NT2/D1 (cell line): Measurements from ENCODE around the gene CEP70.

Experiments
- DNase-seq: peaks from one replicate; pipeline ENCODE4 v3.0.0-alpha.2; 2011; ENCODE audit warnings: low read depth, low spot score
- H3K27me3 ChIP-seq: 2 replicates; pipeline ENCODE4 v1.6.0; 2011; ENCODE audit warnings: mild to moderate bottlenecking; ENCODE audit not compliant: insufficient read length, insufficient read depth
- H3K36me3 ChIP-seq: 2 replicates; pipeline ENCODE4 v1.6.1; 2011; ENCODE audit warnings: mild to moderate bottlenecking, low read length, mixed read lengths; ENCODE audit not compliant: insufficient read depth, insufficient read length
- H3K4me1 ChIP-seq: 2 replicates; pipeline ENCODE4 v1.5.1; 2011; ENCODE audit not compliant: insufficient read depth, insufficient read length
- H3K4me3 ChIP-seq: 2 replicates; pipeline ENCODE4 v1.5.1; 2011; ENCODE audit warnings: low read depth; ENCODE audit not compliant: insufficient read length
- H3K9ac ChIP-seq: 2 replicates; pipeline ENCODE4 v1.6.0; 2011; ENCODE audit warnings: low read depth; ENCODE audit not compliant: insufficient read length
- H3K9me3 ChIP-seq: 2 replicates; pipeline ENCODE4 v1.5.1; 2011; ENCODE audit warnings: mild to moderate bottlenecking, low read length; ENCODE audit not compliant: insufficient read depth
- SUZ12 ChIP-seq: IDR thresholded peaks from 2 replicates; pipeline ENCODE4 v1.6.1; 2011; ENCODE audit not compliant: insufficient read length, insufficient read depth; ENCODE audit errors: extremely low read depth
- YY1 ChIP-seq: IDR thresholded peaks from 2 replicates; pipeline ENCODE4 v1.6.1; 2011; ENCODE audit not compliant: insufficient read length, insufficient read depth
- ZNF274 ChIP-seq: IDR thresholded peaks from 2 replicates; pipeline ENCODE4 v1.6.1; 2011; ENCODE audit warnings: mild to moderate bottlenecking, low read depth, low read length

The CEP70 gene

DNA sequence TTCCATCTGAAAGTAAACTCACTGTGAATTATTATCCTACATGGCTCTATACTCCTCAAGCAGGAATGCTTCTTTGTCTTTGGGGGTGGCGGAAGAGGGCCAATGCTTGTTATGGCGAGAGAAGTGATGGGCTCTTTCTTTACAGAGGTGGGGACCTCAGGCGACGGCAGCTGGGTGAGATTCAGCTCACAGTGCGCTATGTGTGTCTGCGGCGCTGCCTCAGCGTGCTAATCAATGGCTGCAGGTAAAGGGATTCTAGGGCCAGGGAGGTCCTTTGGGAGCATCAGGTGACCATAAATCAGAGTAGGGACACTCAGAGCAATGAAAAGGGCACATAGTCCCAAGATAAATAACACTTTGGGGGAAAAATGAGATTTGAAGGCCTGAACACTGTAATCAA is 120.7 kb downstream of the CEP70 start:
- Histone ChIP-seq H3K9me3 (no peaks in the 10 kb centered on the region), H3K4me1 (no peaks in the 10 kb centered on the region), H3K9ac (no peak overlapping the region), H3K27me3 (no peaks in the 10 kb centered on the region), H3K4me3 (no peak overlapping the region), H3K36me3 (peaks cover 48% of the 10 kb centered on the region)
- no peak for DNase-seq
- TF ChIP-seq YY1 = no peak
- no peak for TF ChIP-seq ZNF274
- no peak for TF ChIP-seq SUZ12

DNA sequence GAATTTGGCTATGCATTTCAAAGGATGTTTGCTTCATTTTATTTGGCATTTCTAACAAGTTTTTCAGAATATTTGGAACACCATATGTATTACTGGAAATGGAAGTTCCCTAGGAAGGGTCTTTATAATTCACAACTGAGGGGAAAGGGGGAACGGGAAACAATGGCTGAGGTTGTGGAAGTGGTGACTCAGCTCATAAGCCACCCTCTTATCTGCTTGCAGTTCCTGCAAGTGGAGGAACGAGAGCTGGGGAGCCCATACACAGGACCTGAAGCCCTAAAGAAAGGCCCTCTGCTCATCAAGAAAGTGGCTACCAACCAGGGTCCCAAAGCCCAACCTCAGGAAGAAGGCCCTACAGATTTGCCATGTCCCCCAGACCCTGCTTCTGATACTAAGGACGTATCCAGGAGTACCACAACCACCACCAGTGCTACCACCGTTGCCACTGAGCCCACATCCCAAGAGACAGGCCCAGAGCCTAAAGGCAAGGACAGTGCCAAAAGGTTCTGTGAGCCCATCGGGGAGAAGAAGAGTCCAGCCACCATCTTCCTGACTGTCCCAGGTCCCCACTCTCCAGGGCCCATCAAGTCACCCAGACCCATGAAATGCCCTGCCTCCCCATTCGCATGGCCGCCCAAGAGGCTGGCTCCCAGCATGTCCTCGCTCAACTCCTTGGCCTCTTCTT is 121.8 kb downstream of the CEP70 start:
- no peaks in the 10 kb centered on the region for H3K27me3 ChIP-seq
- no peak for DNase-seq
- H3K4me3 ChIP-seq = no peak overlapping the region
- H3K4me1 ChIP-seq = no peaks in the 10 kb centered on the region
- no peak for TF ChIP-seq ZNF274
- TF ChIP-seq SUZ12 = no peak
- no peak for TF ChIP-seq YY1
- H3K36me3 ChIP-seq = peaks cover 58% of the 10 kb centered on the region
- H3K9ac ChIP-seq = no peak overlapping the region
- no peaks in the 10 kb centered on the region for H3K9me3 ChIP-seq

DNA sequence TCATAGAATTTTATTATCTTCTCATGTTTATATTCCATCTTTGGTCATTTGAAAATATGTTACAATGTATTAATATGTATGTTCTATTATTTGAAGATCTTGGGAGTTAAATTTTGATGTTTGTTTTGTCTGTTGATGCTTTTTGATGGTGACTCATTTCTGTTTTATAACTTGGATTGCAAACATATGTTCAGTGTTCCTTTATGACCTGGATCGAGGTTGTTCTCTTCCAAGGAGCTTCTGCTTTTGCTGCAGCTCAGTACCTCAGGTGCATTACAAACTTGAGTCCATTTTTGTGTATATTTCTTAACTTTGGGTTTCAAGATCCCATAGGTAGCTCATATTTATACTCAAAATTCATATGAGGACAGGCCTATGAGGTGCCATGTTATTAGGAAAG is 122.6 kb downstream of the CEP70 start:
- no peak for TF ChIP-seq SUZ12
- no peak for TF ChIP-seq ZNF274
- TF ChIP-seq YY1 = no peak
- no peak for DNase-seq
- Histone ChIP-seq H3K27me3 (no peaks in the 10 kb centered on the region), H3K9ac (no peak overlapping the region), H3K4me3 (no peak overlapping the region), H3K9me3 (no peaks in the 10 kb centered on the region), H3K36me3 (peaks cover 62% of the 10 kb centered on the region), H3K4me1 (no peaks in the 10 kb centered on the region)

DNA sequence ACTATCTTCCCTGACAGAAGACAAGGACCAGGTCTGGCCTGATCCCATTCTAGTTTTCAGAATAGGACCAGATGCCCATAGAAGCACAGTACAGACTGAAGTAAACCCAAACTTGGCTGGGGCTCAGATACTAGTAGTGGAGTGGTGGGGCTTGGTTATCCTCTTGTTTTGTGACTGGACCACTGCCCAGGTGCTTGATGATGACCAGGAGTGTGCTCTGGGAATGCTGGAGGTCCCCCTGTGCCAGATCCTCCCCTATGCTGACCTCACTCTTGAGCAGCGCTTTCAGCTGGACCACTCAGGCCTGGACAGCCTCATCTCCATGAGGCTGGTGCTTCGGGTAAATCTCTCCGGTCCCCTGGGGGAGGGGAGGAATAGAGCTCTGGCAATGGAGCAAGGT is 123.4 kb downstream of the CEP70 start:
- TF ChIP-seq YY1 = no peak
- TF ChIP-seq ZNF274 = no peak
- no peak for TF ChIP-seq SUZ12
- no peak for DNase-seq
- Histone ChIP-seq H3K4me3 (no peak overlapping the region), H3K27me3 (no peaks in the 10 kb centered on the region), H3K36me3 (peaks cover 69% of the 10 kb centered on the region), H3K4me1 (no peaks in the 10 kb centered on the region), H3K9me3 (no peaks in the 10 kb centered on the region), H3K9ac (no peak overlapping the region)

DNA sequence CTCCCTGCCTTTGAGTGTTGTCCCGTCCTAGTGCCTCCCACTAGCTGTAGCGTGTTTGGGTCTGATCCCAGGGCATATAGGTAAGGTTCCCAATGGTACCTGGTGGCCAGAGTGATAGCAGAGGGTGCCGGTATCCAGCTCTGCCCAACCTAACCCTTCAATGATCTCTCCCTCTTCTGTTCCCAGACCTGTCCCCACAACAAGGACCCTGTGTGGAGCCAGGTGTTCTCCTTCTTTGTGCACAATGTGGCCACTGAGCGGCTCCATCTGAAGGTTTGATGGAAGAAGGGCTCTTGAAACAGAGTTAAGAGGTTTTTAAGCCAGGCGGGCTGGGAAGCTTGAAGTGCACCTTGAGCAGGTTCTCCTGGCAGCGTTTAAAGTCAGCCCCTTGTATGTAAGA is 124.2 kb downstream of the CEP70 start:
- H3K9ac ChIP-seq = no peak overlapping the region
- TF ChIP-seq SUZ12 = no peak
- TF ChIP-seq ZNF274 = no peak
- TF ChIP-seq YY1 = no peak
- H3K36me3 ChIP-seq = peaks cover 77% of the 10 kb centered on the region
- no peak overlapping the region for H3K4me3 ChIP-seq
- no peaks in the 10 kb centered on the region for H3K27me3 ChIP-seq
- no peak for DNase-seq
- peaks cover 3% of the 10 kb centered on the region for H3K4me1 ChIP-seq
- H3K9me3 ChIP-seq = no peaks in the 10 kb centered on the region

DNA sequence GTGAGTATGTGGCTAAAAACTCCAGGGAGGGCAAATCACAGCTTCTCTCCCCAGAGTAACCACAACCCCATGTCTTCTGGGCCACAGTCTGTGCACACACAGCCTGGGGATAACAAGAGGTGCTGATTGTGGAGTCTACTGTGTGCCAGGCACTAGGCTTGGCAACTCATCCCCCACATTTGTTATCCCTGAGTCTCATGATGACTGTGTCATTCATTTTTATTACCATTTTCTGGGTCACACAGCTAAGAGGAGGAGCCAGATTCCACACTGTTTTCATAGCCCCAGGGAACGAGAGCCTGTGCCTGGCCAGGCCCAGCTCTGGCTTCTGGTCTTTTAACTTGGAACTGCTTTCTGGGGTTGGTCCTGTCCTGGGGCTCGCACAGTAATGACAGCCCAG is 125.2 kb downstream of the CEP70 start:
- no peaks in the 10 kb centered on the region for H3K9me3 ChIP-seq
- H3K27me3 ChIP-seq = no peaks in the 10 kb centered on the region
- no peak overlapping the region for H3K4me3 ChIP-seq
- H3K4me1 ChIP-seq = peaks cover 11% of the 10 kb centered on the region
- peaks cover 71% of the 10 kb centered on the region for H3K36me3 ChIP-seq
- no peak for TF ChIP-seq YY1
- TF ChIP-seq SUZ12 = no peak
- no peak for TF ChIP-seq ZNF274
- no peak overlapping the region for H3K9ac ChIP-seq
- no peak for DNase-seq

DNA sequence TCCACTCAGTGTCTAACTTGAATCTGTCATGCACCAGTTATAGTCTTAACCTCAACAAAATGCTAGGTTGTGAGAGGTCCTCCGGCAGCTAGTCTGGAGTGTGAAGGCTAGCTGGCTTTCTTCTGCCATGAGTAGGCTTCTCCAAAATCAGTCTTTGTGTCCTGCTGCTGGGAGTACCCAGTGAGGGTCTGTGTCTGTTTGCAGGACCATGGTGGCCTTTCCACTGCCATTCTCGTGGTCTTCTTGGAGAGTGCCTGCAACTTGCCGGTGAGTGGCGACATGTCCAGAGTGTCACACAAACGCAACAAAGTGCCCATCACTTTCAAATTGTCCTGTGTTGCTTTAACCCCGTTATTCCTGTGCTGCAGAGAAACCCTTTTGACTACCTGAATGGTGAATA is 125.6 kb downstream of the CEP70 start:
- H3K36me3 ChIP-seq = peaks cover 67% of the 10 kb centered on the region
- peaks cover 13% of the 10 kb centered on the region for H3K4me1 ChIP-seq
- H3K9me3 ChIP-seq = no peaks in the 10 kb centered on the region
- H3K9ac ChIP-seq = no peak overlapping the region
- no peak for DNase-seq
- TF ChIP-seq ZNF274 (no peak), YY1 (no peak), SUZ12 (no peak)
- H3K27me3 ChIP-seq = no peaks in the 10 kb centered on the region
- no peak overlapping the region for H3K4me3 ChIP-seq
